ENCODE measurements around the gene FEZF2. TPM values are rescaled to one million over a fixed set of nuclear protein-coding genes. Genes with fewer than 3 reads are reported as not detected.

FEZF2 gene
- total and polyA plus RNA-seq, 8 donors = not detected

- DNase-seq (no peak), ATAC-seq (no peak)
- H3K27ac ChIP-seq = no peak overlapping the region
- no peaks in the 10 kb centered on the region for H3K36me3 ChIP-seq
- no peak overlapping the region for H3K4me3 ChIP-seq
- peaks cover 83 to 91% of the 10 kb centered on the region in 2 donors for H3K27me3 ChIP-seq
- intact Hi-C loops (cut with DNase I) = no loop called here
- no peaks in the 10 kb centered on the region for H3K9me3 ChIP-seq
- peaks cover 0 to 25% of the 10 kb centered on the region in 2 donors for H3K4me1 ChIP-seq
- TF ChIP-seq CTCF (IDR thresholded peaks at IDR 0.05) = no peak
Measured at GRCh38 chr3:62368290-62368704, 5.1 kb downstream of the FEZF2 start.

- no peak for ATAC-seq
- peak in 1 of 4 donors; percentile 25 for DNase-seq
- H3K9me3 ChIP-seq = no peaks in the 10 kb centered on the region
Measured at GRCh38 chr3:62367763-62368195, 5.6 kb downstream of the FEZF2 start.

GRCh38 chr3:62366126-62366484, 7.2 kb downstream of the FEZF2 start:
- Histone ChIP-seq H3K4me1 (peaks cover 0 to 14% of the 10 kb centered on the region in 2 donors), H3K27me3 (peaks cover 62 to 78% of the 10 kb centered on the region in 2 donors), H3K36me3 (no peaks in the 10 kb centered on the region), H3K9me3 (no peaks in the 10 kb centered on the region), H3K27ac (no peak overlapping the region), H3K4me3 (no peak overlapping the region)
- DNase-seq (no peak), ATAC-seq (no peak)
- intact Hi-C loops (cut with DNase I) = no loop called here
- TF ChIP-seq CTCF (IDR thresholded peaks at IDR 0.05) = no peak

More at GRCh38 chr3:62367763-62368195, 5.6 kb downstream of the FEZF2 start:
- peaks cover 0 to 24% of the 10 kb centered on the region in 2 donors for H3K4me1 ChIP-seq
- H3K4me3 ChIP-seq = no peak overlapping the region
- H3K27ac ChIP-seq = no peak overlapping the region
- no peaks in the 10 kb centered on the region for H3K36me3 ChIP-seq
- intact Hi-C loops (cut with DNase I) = no loop called here
- peaks cover 78 to 91% of the 10 kb centered on the region in 2 donors for H3K27me3 ChIP-seq
- TF ChIP-seq CTCF (IDR thresholded peaks at IDR 0.05) = no peak

GRCh38 chr3:62365391-62366125, 7.8 kb downstream of the FEZF2 start:
- Histone ChIP-seq H3K4me3 (no peak overlapping the region), H3K36me3 (no peaks in the 10 kb centered on the region), H3K9me3 (no peaks in the 10 kb centered on the region), H3K27me3 (peaks cover 56 to 72% of the 10 kb centered on the region in 2 donors), H3K27ac (no peak overlapping the region), H3K4me1 (peaks cover 0 to 14% of the 10 kb centered on the region in 2 donors)
- no peak for DNase-seq
- intact Hi-C loops (cut with DNase I) = no loop called here
- no peak for TF ChIP-seq CTCF (IDR thresholded peaks at IDR 0.05)
- no peak for ATAC-seq

GRCh38 chr3:62364191-62364590, 9.2 kb downstream of the FEZF2 start:
- Histone ChIP-seq H3K9me3 (no peaks in the 10 kb centered on the region), H3K4me1 (peaks cover 0 to 9% of the 10 kb centered on the region in 2 donors), H3K36me3 (no peaks in the 10 kb centered on the region), H3K4me3 (no peak overlapping the region), H3K27me3 (peaks cover 42 to 59% of the 10 kb centered on the region in 2 donors), H3K27ac (no peak overlapping the region)
- DNase-seq = no peak
- intact Hi-C loops (cut with DNase I) = no loop called here
- TF ChIP-seq CTCF (IDR thresholded peaks at IDR 0.05) = no peak
- no peak for ATAC-seq
